DMS79 treated with DMSO at 0.1 percent for 48 hours (cell line): Measurements from ENCODE around the gene ZFP28.

ENCODE experiments used
- DNase-seq: peaks from one replicate; lab custom pipeline; 2025; lab: John Stamatoyannopoulos, UW

ZFP28 gene

DNA sequence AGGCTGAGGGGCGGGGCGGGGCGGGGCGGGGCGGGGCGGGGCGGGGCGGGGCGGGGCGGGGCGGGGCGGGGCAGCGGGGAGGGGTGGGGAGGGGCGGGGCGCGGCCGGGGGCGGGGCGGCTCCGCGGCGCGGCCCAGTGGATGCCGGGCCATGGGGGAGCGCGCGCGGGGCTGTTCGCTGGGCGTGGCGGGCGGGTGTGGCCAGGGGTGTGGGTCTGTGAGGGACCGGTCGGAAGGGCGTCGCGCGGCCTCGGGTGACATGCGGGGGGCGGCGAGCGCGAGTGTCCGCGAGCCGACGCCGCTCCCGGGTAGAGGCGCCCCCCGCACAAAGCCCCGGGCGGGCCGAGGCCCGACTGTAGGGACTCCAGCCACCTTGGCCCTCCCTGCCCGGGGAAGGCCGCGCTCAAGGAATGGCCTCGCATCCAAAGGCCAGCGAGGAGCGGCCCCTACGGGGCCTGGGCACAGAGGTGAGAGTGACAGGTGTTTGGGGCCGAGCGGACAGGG lies at the start of gene ZFP28:
Gene ZFP28 (plus strand): TSS at position 188 of the 503 bp plus-strand sequence. CDS start 71 bp downstream, at position 259.
- DNase-seq, result peak; percentile 66

GRCh38 chr19:56491399-56491798 lies 47.3 kb upstream of the ZFP28 start:
- no peak for DNase-seq

DNA sequence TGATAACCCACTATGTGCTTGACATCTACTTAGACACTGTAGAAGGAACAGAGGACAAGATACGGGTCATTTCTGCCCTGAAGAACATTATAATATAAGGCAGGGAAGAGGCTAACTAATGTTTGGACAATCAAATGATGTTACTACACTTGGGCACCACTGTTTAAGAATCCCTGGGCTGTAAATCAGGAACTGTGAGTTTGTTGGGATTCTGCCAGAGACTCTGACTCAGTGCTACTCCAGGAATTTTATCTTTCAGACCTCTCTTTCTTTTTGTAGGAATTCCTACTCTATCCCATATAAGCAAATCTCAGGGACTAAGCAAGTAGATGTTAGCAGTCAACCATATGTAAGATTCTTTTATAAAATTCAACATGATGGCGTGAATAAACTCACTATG lies 34.2 kb upstream of the ZFP28 start:
- no peak for DNase-seq

GRCh38 chr19:56507446-56508289 lies 31.1 kb upstream of the ZFP28 start, which contains the start of gene ZNF471:
Gene ZNF471, plus strand, starts transcription at chr19:56507855. Its CDS starts 3,717 bp downstream, at chr19:56511572.
- peak; percentile 86 for DNase-seq

DNA sequence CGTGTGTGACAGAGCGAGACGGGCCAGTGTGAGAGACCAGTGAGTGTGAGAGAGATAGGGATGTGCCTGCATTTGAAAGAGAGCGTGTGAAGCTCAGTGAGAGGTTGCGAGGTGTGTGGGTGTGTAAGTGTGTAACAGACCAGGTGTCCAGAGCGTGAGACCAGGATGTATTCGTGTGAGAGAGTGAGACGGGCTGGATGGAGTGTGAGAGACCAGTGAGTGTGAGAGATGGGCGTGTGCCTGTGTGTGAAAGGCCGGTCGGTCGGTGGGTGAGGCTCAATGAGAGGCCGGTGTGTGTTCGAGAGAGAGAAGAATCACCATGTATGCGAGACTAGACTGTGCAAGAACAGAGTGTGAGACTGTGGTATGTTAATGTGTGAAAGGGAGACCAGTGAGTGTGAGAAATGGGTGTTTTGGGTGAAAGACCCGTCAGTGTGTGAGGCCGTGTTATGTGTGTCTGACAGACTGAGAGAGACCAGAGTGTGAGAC lies 30.4 kb upstream of the ZFP28 start:
- peak; percentile 25 for DNase-seq

DNA sequence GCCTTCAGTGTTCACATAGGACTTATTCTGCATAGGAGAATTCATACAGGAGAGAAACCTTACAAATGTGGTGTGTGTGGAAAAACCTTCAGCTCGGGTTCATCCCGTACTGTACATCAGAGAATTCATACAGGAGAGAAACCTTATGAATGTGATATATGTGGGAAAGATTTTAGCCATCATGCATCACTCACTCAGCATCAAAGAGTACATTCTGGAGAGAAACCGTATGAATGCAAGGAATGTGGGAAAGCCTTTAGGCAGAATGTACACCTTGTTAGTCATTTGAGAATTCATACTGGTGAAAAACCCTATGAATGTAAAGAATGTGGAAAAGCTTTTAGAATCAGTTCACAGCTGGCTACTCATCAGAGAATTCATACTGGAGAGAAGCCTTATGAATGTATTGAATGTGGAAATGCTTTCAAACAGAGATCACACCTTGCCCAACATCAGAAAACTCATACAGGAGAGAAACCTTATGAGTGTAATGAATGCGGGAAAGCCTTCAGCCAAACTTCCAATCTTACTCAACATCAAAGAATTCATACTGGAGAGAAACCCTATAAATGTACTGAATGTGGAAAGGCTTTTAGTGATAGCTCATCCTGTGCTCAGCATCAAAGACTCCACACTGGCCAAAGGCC lies 13.4 kb upstream of the ZFP28 start:
- DNase-seq, result no peak

DNA sequence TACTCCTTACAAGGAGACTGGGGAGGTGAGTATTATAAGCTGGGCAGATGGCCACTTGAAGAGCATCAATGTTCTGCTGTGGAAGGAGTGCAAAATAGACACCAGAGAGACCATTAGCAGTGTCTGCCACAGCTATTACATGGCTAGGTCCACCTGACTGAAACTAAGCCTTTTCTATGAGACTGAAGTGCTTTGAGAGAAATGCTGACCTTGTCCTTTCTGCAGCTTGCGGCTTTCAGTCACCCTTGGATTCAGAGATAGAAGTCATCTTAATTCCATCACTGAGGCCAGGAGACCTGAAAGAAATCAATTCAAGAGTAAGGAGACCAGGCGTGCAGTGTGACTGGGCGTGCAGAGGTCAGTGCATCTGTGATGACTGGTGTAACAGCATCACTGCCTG lies 1.3 kb upstream of the ZFP28 start:
- DNase-seq, result no peak

- DNase-seq, result peak; percentile 92
Observed at GRCh38 chr19:56538254-56538760, 441 bp upstream of the ZFP28 start.

- DNase-seq, result no peak
Observed at GRCh38 chr19:56543776-56544175, 5.0 kb downstream of the ZFP28 start.

- DNase-seq, result no peak
Observed at GRCh38 chr19:56547535-56547934, 8.8 kb downstream of the ZFP28 start.

DNA sequence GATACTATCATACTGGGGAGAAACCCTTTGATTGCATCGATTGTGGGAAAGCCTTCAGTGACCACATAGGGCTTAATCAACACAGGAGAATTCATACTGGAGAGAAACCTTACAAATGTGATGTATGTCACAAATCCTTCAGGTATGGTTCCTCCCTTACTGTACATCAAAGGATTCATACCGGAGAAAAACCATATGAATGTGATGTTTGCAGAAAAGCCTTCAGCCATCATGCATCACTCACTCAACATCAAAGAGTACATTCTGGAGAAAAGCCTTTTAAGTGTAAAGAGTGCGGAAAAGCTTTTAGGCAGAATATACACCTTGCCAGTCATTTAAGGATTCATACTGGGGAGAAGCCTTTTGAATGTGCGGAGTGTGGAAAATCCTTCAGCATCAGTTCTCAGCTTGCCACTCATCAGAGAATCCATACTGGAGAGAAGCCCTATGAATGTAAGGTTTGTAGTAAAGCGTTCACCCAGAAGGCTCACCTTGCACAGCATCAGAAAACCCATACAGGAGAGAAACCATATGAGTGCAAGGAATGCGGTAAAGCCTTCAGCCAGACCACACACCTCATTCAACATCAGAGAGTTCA lies 15.6 kb downstream of the ZFP28 start:
- no peak for DNase-seq

- no peak for DNase-seq
Observed at GRCh38 chr19:56562766-56563165, 24.0 kb downstream of the ZFP28 start.

- peak; percentile 40 for DNase-seq
Observed at GRCh38 chr19:56566904-56567273, 28.1 kb downstream of the ZFP28 start.

DNA sequence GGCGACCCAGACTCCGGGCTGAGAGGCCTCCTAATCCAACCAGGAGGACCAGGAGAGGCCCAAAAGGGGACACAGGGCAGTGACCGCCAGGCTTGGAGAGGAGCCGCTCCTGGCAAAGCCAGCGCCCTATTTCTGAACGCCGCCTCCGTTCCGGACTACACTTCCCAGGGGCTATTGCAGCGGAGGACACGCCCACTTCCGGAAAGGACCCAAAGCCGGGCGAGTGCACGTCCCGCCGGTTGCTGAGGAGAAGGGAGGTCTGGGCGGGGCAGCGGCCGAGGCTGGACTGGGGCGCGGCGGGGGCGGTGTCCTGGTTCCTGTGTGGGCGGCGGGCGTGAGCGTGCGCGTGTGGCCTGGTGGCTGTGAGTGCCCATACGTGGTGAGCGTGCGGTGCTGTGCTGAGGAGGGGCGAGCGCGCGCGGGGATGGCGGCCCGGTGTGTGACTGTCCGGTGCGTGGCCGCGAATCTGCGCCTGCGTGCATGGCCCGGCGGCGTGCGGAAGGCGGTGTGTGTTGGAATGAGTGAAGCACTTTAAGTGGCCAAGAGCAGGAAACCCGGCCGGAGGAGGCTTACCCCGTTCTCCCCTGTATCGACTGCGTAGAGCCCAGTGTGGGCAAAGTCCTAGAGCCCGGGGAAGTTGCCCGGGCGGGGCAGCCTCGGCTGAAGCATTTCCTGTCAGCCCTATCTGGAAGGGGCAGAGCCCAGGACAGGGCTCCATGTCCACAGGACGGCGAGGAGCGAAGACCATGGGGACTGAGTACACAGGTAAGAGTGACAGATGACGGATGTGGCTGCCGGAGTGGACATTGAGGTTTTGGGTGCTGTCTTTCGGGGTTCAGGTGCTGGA lies 28.7 kb downstream of the ZFP28 start, which contains the start of gene ZNF470:
Gene ZNF470 (plus strand): TSS at position 195 of the 847 bp plus-strand sequence. CDS start 2,844 bp downstream, outside the sequence.
- DNase-seq, result peak; percentile 88

- no peak for DNase-seq
Observed at GRCh38 chr19:56572589-56572988, 33.8 kb downstream of the ZFP28 start.

DNA sequence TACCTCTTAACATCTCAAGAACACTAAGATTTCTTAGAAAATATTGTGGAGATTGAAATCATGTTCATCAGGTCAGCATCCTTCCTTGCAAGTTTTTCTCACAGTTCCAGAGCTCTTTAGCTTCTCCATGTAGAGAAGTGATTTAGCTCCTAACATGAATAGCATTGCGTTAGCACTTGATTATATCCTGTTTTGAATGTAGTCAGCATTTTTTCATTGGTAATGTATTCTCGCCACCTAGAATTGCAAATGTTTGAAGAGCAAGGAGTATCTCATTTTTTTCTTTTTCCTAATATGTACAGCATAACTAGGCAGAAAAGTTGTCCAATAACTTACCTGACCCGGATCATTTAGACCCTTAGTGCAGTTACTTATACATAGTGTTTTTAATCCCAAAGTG lies 35.2 kb downstream of the ZFP28 start:
- no peak for DNase-seq

DNA sequence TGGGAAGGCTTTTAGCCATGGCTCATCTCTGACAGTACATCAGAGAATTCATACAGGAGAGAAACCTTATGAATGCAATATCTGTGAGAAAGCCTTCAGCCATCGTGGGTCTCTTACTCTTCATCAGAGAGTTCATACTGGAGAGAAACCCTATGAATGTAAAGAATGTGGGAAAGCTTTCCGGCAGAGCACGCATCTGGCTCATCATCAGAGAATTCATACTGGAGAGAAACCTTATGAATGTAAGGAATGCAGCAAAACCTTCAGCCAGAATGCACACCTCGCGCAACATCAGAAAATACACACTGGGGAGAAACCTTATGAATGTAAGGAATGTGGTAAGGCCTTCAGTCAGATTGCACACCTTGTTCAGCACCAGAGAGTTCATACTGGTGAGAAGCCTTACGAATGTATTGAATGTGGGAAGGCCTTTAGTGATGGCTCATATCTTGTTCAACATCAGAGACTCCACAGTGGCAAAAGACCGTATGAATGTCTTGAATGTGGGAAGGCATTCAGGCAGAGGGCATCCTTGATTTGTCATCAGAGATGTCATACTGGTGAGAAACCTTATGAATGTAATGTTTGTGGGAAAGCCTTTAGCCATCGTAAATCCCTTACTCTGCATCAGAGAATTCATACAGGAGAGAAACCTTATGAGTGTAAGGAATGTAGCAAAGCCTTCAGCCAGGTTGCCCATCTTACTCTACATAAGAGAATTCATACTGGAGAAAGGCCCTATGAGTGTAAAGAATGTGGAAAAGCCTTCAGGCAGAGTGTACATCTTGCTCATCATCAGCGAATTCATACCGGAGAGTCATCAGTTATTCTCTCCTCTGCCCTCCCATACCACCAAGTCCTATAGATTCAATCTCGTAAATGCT lies 39.2 kb downstream of the ZFP28 start:
- DNase-seq, result no peak

DNA sequence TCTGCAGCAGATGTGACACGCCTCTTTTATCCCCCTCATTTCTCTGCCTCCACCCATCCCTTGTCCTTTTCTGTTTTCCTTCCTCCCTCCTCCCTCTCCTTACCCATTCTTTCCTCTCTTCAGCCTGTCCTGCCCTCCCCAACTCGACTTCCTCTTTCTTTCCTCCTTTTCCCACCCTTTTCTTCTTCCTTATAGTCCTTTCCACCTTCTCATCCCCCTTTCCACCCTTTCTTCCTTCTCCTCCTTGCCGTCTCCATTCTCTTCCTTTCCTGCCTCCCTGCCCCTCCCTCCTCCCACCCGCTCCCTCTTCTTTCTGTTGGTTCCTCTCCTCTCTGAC lies 55.7 kb downstream of the ZFP28 start:
- no peak for DNase-seq

DNA sequence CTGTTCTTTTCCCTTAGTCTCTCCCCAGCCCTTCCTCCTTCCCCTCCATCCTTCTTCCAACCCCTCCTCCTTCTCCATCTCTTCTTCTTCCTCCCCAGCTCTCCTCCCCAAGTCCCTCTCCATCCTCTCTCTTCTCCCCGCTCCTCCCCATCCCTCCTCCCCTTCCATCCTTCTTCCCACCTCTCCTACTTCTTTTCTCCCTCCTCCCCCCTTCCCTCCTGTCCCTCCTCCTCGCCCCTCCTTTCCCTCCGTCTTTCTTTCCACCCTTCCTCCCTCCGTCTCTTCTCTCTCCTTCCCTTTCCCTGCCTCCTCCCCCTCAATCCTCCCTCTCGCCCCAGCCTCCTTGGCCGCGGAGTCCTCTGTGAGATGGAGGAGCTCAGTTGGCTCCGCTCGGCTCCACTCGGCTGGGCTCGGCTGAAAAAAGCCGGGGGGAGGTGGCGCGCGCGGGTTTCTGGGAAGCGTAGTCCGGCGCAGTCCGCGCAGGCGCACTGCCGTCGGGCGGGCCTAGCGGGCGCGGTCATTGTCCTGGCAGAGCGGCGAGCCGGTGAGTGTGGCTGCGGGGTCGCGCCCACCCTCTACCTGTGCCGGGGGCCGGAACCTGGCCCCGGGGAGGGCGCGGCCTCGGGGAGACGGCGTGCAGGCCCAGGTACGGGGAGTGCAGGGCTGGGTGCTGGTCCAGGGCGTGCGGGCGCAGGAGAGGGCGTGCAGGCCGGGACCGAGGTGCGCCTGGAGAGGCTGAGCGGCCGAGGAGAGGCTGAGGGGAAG lies 56.2 kb downstream of the ZFP28 start, which contains the start of gene ZNF71:
Gene ZNF71 (plus strand): TSS at position 520 of the 765 bp plus-strand sequence. CDS start 6,257 bp downstream, outside the sequence.
- DNase-seq, result peak; percentile 91

DNA sequence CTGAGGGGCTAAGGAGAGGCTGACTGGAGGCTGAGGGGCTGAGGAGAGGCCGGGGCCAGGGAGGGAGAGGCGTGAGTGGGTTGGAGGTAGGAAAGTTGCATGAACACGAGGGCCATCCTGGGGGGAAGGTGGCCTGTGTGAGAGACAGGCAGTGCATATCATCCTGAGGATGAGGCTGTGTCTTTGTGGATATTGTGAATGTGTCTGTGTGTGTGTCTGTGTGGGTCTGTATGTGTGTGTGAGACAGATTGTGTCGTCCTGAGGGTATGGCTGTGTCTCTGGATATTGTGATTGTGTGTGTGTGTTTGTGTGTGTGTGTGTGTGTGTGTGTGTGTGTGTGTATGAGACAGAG lies 56.8 kb downstream of the ZFP28 start:
- DNase-seq, result no peak
